Measurements from ENCODE around the gene PHKA1.
"Not testable (repeated sequence)": the region's sequence is repeated elsewhere in the genome, so short reads cannot be mapped to it uniquely, and the experiment has no call there.

The PHKA1 gene

GRCh38 chrX:72566448-72566847 is 147.7 kb downstream of the PHKA1 start:
- no peak overlapping the region for H3K4me2 ChIP-seq (ENCODE audit: low read length)
- no peak overlapping the region for H3K27ac ChIP-seq (ENCODE audit: low read depth, low read length)
- H4K20me1 ChIP-seq (ENCODE audit: control insufficient read depth, insufficient read depth, low read depth, low read length), result no peaks in the 10 kb centered on the region
- TF ChIP-seq EZH2phosphoT487 (IDR thresholded peaks at IDR 0.05; ENCODE audit: borderline replicate concordance, low read length) (no peak), CTCF (IDR thresholded peaks at IDR 0.05; ENCODE audit: low read depth, low read length, poor library complexity, severe bottlenecking) (no peak)
- no peaks in the 10 kb centered on the region for H3K79me2 ChIP-seq (ENCODE audit: control insufficient read depth, low read length)
- H3F3A ChIP-seq (ENCODE audit: control insufficient read depth, insufficient read depth), result no peaks in the 10 kb centered on the region
- no peaks in the 10 kb centered on the region for H3K4me1 ChIP-seq (ENCODE audit: control insufficient read depth, low read length)
- no peaks in the 10 kb centered on the region for H3K27me3 ChIP-seq (ENCODE audit: control insufficient read depth, low read length)
- H3K4me3 ChIP-seq (ENCODE audit: low read length), result no peak overlapping the region
- H3K9me2 ChIP-seq (replicated peaks; ENCODE audit: control insufficient read depth, low read length), result no peaks in the 10 kb centered on the region
- H3K36me3 ChIP-seq (ENCODE audit: control insufficient read depth, low read length), result peaks cover 18% of the 10 kb centered on the region
- H3K9me3 ChIP-seq (ENCODE audit: control insufficient read depth, insufficient read depth, low read length), result no peaks in the 10 kb centered on the region

GRCh38 chrX:72559655-72560054 is 154.5 kb downstream of the PHKA1 start:
- not testable (repeated sequence) for H3K27me3 ChIP-seq (ENCODE audit: control insufficient read depth, low read length); H4K20me1 ChIP-seq (ENCODE audit: control insufficient read depth, insufficient read depth, low read depth, low read length); H3K4me2 ChIP-seq (ENCODE audit: low read length); H3F3A ChIP-seq (ENCODE audit: control insufficient read depth, insufficient read depth); H3K36me3 ChIP-seq (ENCODE audit: control insufficient read depth, low read length); H3K79me2 ChIP-seq (ENCODE audit: control insufficient read depth, low read length); H3K27ac ChIP-seq (ENCODE audit: low read depth, low read length); H3K4me1 ChIP-seq (ENCODE audit: control insufficient read depth, low read length); H3K4me3 ChIP-seq (ENCODE audit: low read length); H3K9me2 ChIP-seq (replicated peaks; ENCODE audit: control insufficient read depth, low read length); H3K9me3 ChIP-seq (ENCODE audit: control insufficient read depth, insufficient read depth, low read length)

GRCh38 chrX:72554448-72555140 is 159.5 kb downstream of the PHKA1 start:
- Histone ChIP-seq H3K4me2 (ENCODE audit: low read length) (no peak overlapping the region), H3K27me3 (ENCODE audit: control insufficient read depth, low read length) (no peaks in the 10 kb centered on the region), H3K27ac (ENCODE audit: low read depth, low read length) (no peak overlapping the region), H3F3A (ENCODE audit: control insufficient read depth, insufficient read depth) (no peaks in the 10 kb centered on the region), H3K9me3 (ENCODE audit: control insufficient read depth, insufficient read depth, low read length) (no peaks in the 10 kb centered on the region), H3K9me2 (replicated peaks; ENCODE audit: control insufficient read depth, low read length) (no peaks in the 10 kb centered on the region), H3K79me2 (ENCODE audit: control insufficient read depth, low read length) (0 out of 2 replicates have a peak, but pooled peaks cover 2% of the 10 kb centered on the region), H3K4me1 (ENCODE audit: control insufficient read depth, low read length) (no peaks in the 10 kb centered on the region), H3K4me3 (ENCODE audit: low read length) (no peak overlapping the region), H4K20me1 (ENCODE audit: control insufficient read depth, insufficient read depth, low read depth, low read length) (no peaks in the 10 kb centered on the region), H3K36me3 (ENCODE audit: control insufficient read depth, low read length) (no peaks in the 10 kb centered on the region)
- no peak for TF ChIP-seq EZH2phosphoT487 (IDR thresholded peaks at IDR 0.05; ENCODE audit: borderline replicate concordance, low read length)
- TF ChIP-seq CTCF (IDR thresholded peaks at IDR 0.05; ENCODE audit: low read depth, low read length, poor library complexity, severe bottlenecking), result no peak

GRCh38 chrX:72552443-72552842 is 161.7 kb downstream of the PHKA1 start:
- not testable (repeated sequence) for H3K4me3 ChIP-seq (ENCODE audit: low read length); H3K9me2 ChIP-seq (replicated peaks; ENCODE audit: control insufficient read depth, low read length); H3K4me2 ChIP-seq (ENCODE audit: low read length); H3K4me1 ChIP-seq (ENCODE audit: control insufficient read depth, low read length); H3F3A ChIP-seq (ENCODE audit: control insufficient read depth, insufficient read depth); H3K36me3 ChIP-seq (ENCODE audit: control insufficient read depth, low read length); H4K20me1 ChIP-seq (ENCODE audit: control insufficient read depth, insufficient read depth, low read depth, low read length); H3K79me2 ChIP-seq (ENCODE audit: control insufficient read depth, low read length); H3K27me3 ChIP-seq (ENCODE audit: control insufficient read depth, low read length); H3K9me3 ChIP-seq (ENCODE audit: control insufficient read depth, insufficient read depth, low read length); H3K27ac ChIP-seq (ENCODE audit: low read depth, low read length)
